GM18499 (cell line): ENCODE measurements around the gene NR6A1.
"Not testable (repeated sequence)": the region's sequence is repeated elsewhere in the genome, so short reads cannot be mapped to it uniquely, and the experiment has no call there.

Experiments used
- ATAC-seq: cut with Tn5 transposase; IDR thresholded peaks from one replicate; pipeline ENCODE4 v1.9.1; 2021; ENCODE audit warnings: moderate number of reproducible peaks; ENCODE audit not compliant: insufficient read depth, unreplicated experiment

The NR6A1 gene

GRCh38 chr9:124735121-124735520 lies 36.0 kb downstream of the NR6A1 start:
- no peak for ATAC-seq

- ATAC-seq: not testable (repeated sequence)
Measured at GRCh38 chr9:124734741-124735083, 36.4 kb downstream of the NR6A1 start.

GRCh38 chr9:124733964-124734740 lies 37.0 kb downstream of the NR6A1 start:
- no peak for ATAC-seq

GRCh38 chr9:124730772-124731171 lies 40.3 kb downstream of the NR6A1 start:
- ATAC-seq: no peak

- ATAC-seq: no peak
Measured at GRCh38 chr9:124726886-124727285, 44.2 kb downstream of the NR6A1 start.

GRCh38 chr9:124725068-124725452 lies 46.1 kb downstream of the NR6A1 start:
- no peak for ATAC-seq

- ATAC-seq: no peak
Measured at GRCh38 chr9:124724415-124725067, 46.6 kb downstream of the NR6A1 start.

- no peak for ATAC-seq
Measured at GRCh38 chr9:124723352-124723751, 47.8 kb downstream of the NR6A1 start.

- no peak for ATAC-seq
Measured at GRCh38 chr9:124721109-124721906, 49.8 kb downstream of the NR6A1 start.

- no peak for ATAC-seq
Measured at GRCh38 chr9:124720429-124721108, 50.5 kb downstream of the NR6A1 start.

GRCh38 chr9:124718928-124719327 lies 52.2 kb downstream of the NR6A1 start:
- ATAC-seq: no peak

GRCh38 chr9:124717597-124717996 lies 53.5 kb downstream of the NR6A1 start:
- ATAC-seq: no peak

- no peak for ATAC-seq
Measured at GRCh38 chr9:124716808-124717207, 54.3 kb downstream of the NR6A1 start.

- ATAC-seq: no peak
Measured at GRCh38 chr9:124710766-124711165, 60.3 kb downstream of the NR6A1 start.

GRCh38 chr9:124709292-124709690 lies 61.8 kb downstream of the NR6A1 start:
- no peak for ATAC-seq

GRCh38 chr9:124708633-124709291 lies 62.3 kb downstream of the NR6A1 start:
- ATAC-seq: no peak

GRCh38 chr9:124708074-124708473 lies 63.0 kb downstream of the NR6A1 start:
- ATAC-seq: no peak

GRCh38 chr9:124707666-124708065 lies 63.4 kb downstream of the NR6A1 start:
- no peak for ATAC-seq

GRCh38 chr9:124706685-124707084 lies 64.4 kb downstream of the NR6A1 start:
- ATAC-seq: no peak

- no peak for ATAC-seq
Measured at GRCh38 chr9:124699575-124699974, 71.5 kb downstream of the NR6A1 start.
